H1 (cell line): ENCODE measurements around the gene POLR3F. TPM values are rescaled to one million over a fixed set of nuclear protein-coding genes. Genes with fewer than 3 reads are reported as not detected.

Source experiments
- ATF2 ChIP-seq: IDR thresholded peaks from 2 replicates; pipeline ENCODE4 v1.6.1; 2012; ENCODE audit warnings: low read length, inconsistent platforms
- CHD7 ChIP-seq: fragments of 300-600 bp; sonication (generic); IDR thresholded peaks from 2 replicates; pipeline ENCODE4 v1.7.1; 2012; ENCODE audit warnings: low read length, moderate library complexity, mild to moderate bottlenecking, inconsistent platforms; ENCODE audit not compliant: insufficient replicate concordance
- CTCF ChIP-seq, 3 experiments: IDR thresholded peaks; 1 replicate in 2 of 3; 2 replicates in 1 of 3; pipeline versions ENCODE4 v1.5.1 to v1.6.1; 2011; ENCODE audit warnings: low read length in 3 of 3, mild to moderate bottlenecking in 3 of 3, inconsistent platforms in 2 of 3, low read depth in 1 of 3, moderate library complexity in 1 of 3; ENCODE audit not compliant: insufficient read depth in 1 of 3; ENCODE audit errors: control extremely low read depth in 1 of 3
- EP300 ChIP-seq, 2 experiments: IDR thresholded peaks; 1 replicate in 1 of 2; 2 replicates in 1 of 2; pipeline ENCODE4 v1.6.1; 2011 to 2012; ENCODE audit warnings: low read depth in 2 of 2, low read length in 2 of 2, mild to moderate bottlenecking in 2 of 2, borderline replicate concordance in 1 of 2, inconsistent platforms in 1 of 2, moderate library complexity in 1 of 2
- KDM1A ChIP-seq: fragments of 200-600, 300-600 bp; sonication (generic); IDR thresholded peaks from 2 replicates; pipeline ENCODE4 v1.7.1; 2016; ENCODE audit warnings: mild to moderate bottlenecking, low read length, borderline replicate concordance
- RBBP5 ChIP-seq: IDR thresholded peaks from 2 replicates; pipeline ENCODE4 v1.7.1; 2012; ENCODE audit warnings: low read depth, mild to moderate bottlenecking, inconsistent platforms, low read length, moderate library complexity, borderline replicate concordance
- TBP ChIP-seq: IDR thresholded peaks from 2 replicates; pipeline ENCODE4 v1.6.1; 2011; ENCODE audit warnings: low read depth, low read length, improper control_type of control experiment
- polyA plus RNA-seq, 7 experiments: library from polyadenylated mRNA; depleted of rRNA in 3 of 7; stranded (reverse) in 5 of 7; unstranded in 2 of 7; fragments of >200 nt in 5 of 7; fragments of 200-250 nt in 2 of 7; gene quantifications; 1 replicate in 5 of 7; 2 replicates in 1 of 7; 4 replicates in 1 of 7; pipeline versions ENCODE4 v1.2.1 to v1.2.3, GENCODE V29; 2011 to 2013; ENCODE audit warnings: missing spikeins in 2 of 7, mixed read lengths in 2 of 7
- total RNA-seq: library from RNA; stranded (reverse); fragmentation: NEBNext Ultra II Directional; extraction: Animal tissue kit (Norgen Biotek cat#: 25700); gene quantifications from 2 replicates; pipeline ENCODE4 v1.2.1, GENCODE V29; 2021

POLR3F gene
- total and polyA plus RNA-seq, 2 of the 8 experiments (the other 6 are each of a cell fraction or from before 2014, with no cell fraction given): 5.7 to 14.0 TPM

- no peak for TF ChIP-seq CHD7
- no peak for TF ChIP-seq ATF2
- no peak for TF ChIP-seq RBBP5
- no peak for TF ChIP-seq CTCF (IDR thresholded peaks at IDR 0.05; ENCODE audit: control extremely low read depth in 1 of 3, insufficient read depth in 1 of 3, low read depth in 1 of 3, low read length in 3 of 3)
- no peak for TF ChIP-seq KDM1A
- TF ChIP-seq TBP: no peak
- no peak for TF ChIP-seq EP300 (IDR thresholded peaks at IDR 0.05; ENCODE audit: borderline replicate concordance in 1 of 2, low read depth in 2 of 2, low read length in 2 of 2)
Observed at GRCh38 chr20:18477821-18478220, 10.6 kb downstream of the POLR3F start (continued).
